Measurements from ENCODE around the gene NEO1.
A peak's percentile ranks its signal among the peaks of the same experiment; 100 is the strongest.

The NEO1 gene

GRCh38 chr15:73139041-73139743 is 86.9 kb downstream of the NEO1 start:
- DNase-seq (ENCODE audit: low spot score) = no peak
- in situ Hi-C loops (cut with MboI; ENCODE audit: low pct_unique_long_range_greater_than_20kb, low sequenced_read_pairs, unreplicated experiment) = no loop called here
- TF ChIP-seq CTCF (IDR thresholded peaks at IDR 0.05; ENCODE audit: extremely low read depth, insufficient read depth, missing control alignments) = no peak

GRCh38 chr15:73139744-73140553 is 87.7 kb downstream of the NEO1 start:
- in situ Hi-C loops (cut with MboI; ENCODE audit: low pct_unique_long_range_greater_than_20kb, low sequenced_read_pairs, unreplicated experiment) = no loop called here
- DNase-seq (ENCODE audit: low spot score) = no peak
- no peak for TF ChIP-seq CTCF (IDR thresholded peaks at IDR 0.05; ENCODE audit: extremely low read depth, insufficient read depth, missing control alignments)

GRCh38 chr15:73141216-73141900 is 89.1 kb downstream of the NEO1 start:
- TF ChIP-seq CTCF (IDR thresholded peaks at IDR 0.05; ENCODE audit: extremely low read depth, insufficient read depth, missing control alignments) = no peak
- DNase-seq (ENCODE audit: low spot score) = no peak
- in situ Hi-C loops (cut with MboI; ENCODE audit: low pct_unique_long_range_greater_than_20kb, low sequenced_read_pairs, unreplicated experiment) = no loop called here

- DNase-seq (ENCODE audit: low spot score) = peak; percentile 13
- in situ Hi-C loops (cut with MboI; ENCODE audit: low pct_unique_long_range_greater_than_20kb, low sequenced_read_pairs, unreplicated experiment) = no loop called here
- no peak for TF ChIP-seq CTCF (IDR thresholded peaks at IDR 0.05; ENCODE audit: extremely low read depth, insufficient read depth, missing control alignments)
Measured at GRCh38 chr15:73142802-73143762, 90.8 kb downstream of the NEO1 start.

GRCh38 chr15:73143763-73144155 is 91.5 kb downstream of the NEO1 start:
- in situ Hi-C loops (cut with MboI; ENCODE audit: low pct_unique_long_range_greater_than_20kb, low sequenced_read_pairs, unreplicated experiment) = no loop called here
- no peak for DNase-seq (ENCODE audit: low spot score)
- TF ChIP-seq CTCF (IDR thresholded peaks at IDR 0.05; ENCODE audit: extremely low read depth, insufficient read depth, missing control alignments) = no peak

GRCh38 chr15:73146419-73146818 is 94.2 kb downstream of the NEO1 start:
- no peak for DNase-seq (ENCODE audit: low spot score)
- TF ChIP-seq CTCF (IDR thresholded peaks at IDR 0.05; ENCODE audit: extremely low read depth, insufficient read depth, missing control alignments) = no peak
- in situ Hi-C loops (cut with MboI; ENCODE audit: low pct_unique_long_range_greater_than_20kb, low sequenced_read_pairs, unreplicated experiment) = no loop called here
